NCI-H226 (cell line): ENCODE results near the gene AKR1C8.
"Not testable (repeated sequence)": the region's sequence is repeated elsewhere in the genome, so short reads cannot be mapped to it uniquely, and the experiment has no call there.

ENCODE experiments used
- DNase-seq: peaks from one replicate; pipeline ENCODE4 v3.0.0-alpha.2; 2015

AKR1C8 gene

DNA sequence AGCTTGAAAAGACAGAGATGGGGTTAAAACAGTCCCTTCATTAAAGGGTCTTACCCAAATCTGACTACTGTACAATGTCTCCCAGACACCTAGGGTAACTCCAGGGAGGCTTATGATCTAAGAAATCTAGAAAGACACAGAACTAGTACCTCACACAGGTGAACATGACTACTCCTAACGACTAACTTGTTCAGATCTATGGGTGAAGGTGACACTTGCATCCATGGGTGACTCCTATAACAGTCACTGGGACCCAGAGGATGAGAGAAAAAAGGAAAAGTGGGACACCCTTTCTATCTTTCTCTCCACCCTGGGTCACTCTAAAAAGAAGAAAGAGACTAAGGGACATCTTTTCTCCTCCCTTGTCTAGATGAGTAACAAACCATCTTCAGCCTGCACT lies 19.2 kb downstream of the AKR1C8 start:
- no peak for DNase-seq

DNA sequence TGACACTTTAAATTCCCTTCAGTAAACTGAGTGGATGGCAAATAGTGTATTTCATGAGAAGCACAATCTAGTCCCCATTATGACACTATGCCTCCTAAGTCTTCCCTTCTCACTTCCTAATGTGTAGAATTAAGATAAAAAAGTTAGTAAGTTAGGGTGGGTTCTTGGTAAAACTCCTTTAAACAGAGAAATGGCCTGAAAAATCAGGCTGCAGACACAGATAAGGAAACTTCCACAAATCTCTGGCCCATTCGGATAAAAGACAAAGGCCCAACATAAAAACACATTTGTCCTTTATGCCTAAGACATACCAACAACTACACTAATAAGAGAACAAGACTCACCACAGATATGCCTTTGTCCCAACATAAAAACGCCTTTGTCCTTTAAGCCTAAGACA lies 21.5 kb downstream of the AKR1C8 start:
- no peak for DNase-seq

DNA sequence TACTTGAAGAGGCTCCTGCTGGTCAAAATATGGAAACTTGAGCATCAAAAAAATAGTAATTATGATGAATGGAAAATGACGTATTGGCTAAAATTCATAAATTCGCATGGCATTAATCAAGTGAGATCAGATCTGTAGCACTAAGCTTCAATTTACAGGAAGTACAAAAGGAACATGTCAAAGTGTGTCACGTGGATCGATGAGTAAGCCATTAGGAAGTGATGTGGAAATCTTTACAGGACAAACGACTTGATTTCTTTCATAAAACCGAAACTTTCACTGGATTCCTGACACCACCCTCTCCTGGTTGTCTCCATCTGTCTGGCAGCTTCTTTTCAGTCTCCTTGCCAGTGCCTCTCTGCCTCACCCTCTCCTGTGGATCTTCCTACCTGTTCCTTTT lies 25.8 kb downstream of the AKR1C8 start:
- no peak for DNase-seq

DNA sequence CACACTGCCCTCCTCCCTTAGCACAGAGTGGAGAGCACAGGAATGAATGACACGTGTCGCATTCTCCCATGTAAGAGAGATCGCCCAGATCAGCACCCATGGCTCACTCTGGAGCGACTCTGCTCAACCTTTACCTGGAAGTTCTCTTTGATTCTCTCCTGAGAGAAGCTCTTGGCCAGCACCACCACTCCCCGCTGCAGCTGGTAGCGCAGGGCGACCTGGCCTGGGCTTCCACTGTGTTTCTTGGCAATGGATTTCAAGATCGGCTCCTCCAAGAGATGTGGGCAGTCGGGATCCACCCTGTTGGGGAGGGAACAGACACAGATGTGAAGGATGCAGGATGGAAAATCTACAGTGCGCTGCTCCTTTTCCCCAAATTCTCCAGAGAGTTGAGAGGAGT lies 27.4 kb downstream of the AKR1C8 start:
- no peak for DNase-seq

DNA sequence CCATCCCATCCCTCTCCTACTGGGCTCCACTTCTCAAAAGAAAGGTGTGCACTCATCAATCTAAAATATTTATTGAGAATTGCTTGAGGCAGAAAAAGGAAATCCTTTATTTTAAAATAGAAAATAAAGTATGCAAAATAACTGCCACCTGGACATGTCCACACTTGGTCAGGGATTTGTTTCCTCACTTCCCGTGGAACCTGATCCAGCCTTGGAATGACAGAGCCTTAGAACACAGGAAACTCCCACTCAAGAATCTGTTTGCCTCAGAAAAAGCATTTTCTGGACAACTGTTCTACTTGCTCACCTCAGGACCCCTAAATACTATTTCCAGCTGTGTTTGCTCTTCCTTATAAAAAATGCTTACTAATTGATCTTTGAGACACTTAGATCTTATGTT lies 29.0 kb downstream of the AKR1C8 start:
- DNase-seq: no peak

DNA sequence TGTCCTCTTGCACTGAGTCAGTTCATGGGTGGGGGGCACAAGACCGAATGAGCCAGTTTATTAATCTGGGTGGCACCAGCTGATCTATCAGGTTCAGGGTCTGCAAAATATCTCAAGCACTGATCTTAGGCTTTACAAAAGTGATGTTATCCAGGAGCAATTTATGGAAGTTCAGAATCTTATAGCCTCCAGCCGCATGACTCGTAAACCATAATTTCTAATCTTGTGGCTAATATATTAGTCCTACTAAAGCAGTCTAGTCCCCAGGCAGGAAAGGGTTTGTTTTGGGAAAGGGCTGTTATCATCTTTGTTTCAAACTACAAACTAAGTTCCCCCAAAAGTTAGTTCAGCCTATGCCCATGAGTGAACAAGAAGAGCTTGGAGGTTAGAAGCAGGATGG lies 33.9 kb downstream of the AKR1C8 start:
- no peak for DNase-seq

DNA sequence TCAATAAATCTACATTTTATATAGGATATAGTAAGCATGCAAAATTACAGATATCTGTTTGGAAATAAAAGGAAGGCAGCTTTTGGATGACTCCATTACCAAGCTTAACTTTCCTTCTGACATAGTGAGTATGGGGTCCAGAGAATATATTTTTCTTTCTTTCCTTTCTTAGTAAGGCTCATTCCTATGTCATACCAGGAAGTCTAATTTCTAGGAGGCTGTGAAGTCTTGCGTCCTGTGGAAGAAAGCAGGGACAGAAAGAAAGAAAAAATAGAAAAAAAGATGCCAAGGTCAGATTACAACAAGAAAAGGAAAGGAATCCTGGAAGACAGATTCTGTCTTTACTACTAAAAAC lies 36.3 kb downstream of the AKR1C8 start:
- no peak for DNase-seq

DNA sequence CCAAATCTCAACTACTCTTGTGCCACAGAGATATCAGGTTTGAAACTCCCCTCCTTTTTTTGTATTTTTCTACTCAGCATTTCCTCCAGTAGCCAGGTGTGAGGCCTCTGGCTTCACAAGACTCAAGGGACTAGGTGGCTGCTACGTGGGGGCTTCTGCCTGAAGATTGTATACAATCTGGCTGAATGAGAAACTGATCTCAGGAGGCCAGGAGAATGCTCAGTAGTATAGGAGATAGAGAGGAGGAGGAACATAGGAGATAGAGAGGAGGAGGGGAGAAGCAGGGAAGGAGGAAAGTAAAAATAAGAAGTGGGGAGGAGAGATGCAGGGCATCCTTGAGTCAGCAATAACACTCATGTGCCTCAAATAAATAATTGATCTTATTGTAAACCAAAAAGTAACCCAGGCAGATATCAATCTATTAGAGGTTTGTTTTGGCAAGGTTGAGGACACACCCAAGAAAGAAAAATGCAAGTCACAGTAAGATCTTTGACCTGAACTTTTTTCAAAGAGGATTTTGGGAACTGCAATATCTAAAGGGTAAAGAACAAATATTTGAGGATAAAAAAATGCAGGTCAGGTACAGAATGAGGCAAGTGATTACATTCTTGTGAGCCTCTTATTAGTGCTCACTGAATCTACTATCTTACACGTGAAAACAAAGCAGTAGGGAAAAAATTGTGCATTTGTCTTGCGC lies 36.8 kb downstream of the AKR1C8 start:
- no peak for DNase-seq

DNA sequence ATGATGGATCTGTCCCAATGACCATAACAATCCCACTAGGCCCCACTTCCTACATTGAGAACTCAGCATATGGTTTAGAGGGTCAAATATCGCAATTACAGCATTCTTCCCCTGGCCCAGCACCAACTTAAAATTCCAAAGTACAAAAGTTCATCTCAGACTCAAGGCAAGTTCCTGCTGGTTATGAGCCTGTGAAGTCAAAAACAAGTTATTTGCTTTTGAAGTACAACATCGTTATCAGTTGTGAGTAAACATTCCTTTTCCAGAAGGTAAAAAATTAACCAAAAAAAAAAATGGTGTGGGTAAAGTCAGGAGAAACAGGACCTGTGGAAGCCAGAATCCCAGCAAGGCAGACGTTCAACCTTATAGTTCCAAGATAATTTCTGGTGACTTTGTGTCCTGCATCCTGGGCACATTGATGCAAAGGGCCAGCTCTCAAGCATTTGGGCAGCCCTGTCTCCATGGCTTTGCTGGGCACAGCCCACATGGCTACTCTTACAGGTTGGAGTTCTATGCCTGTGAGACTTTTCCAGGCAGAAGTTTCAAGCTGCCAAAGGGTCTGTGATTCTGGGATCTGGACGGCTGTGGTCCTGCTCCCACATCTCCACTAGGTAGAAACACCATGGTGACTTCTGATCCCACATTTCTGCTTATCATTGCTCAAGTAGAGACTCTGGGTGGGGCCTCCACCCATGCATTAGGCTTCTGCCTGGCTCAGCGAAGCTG lies 37.5 kb downstream of the AKR1C8 start:
- no peak for DNase-seq

DNA sequence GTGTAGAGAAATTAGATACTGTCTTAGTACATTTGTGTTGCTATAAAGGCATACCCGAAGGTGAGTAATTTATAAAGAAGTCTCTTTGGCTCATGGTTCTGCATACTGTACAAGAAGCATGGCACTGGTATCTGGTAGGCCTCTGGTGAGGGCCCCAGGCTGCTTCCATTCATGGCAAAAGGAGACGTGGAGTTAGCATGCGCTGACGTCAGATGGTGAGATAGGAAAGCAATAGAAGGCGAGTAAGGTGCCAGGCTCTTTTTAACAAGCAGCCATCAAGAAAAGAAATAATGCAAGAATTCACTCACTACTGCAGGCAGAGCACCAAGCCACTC lies 38.1 kb downstream of the AKR1C8 start:
- no peak for DNase-seq

DNA sequence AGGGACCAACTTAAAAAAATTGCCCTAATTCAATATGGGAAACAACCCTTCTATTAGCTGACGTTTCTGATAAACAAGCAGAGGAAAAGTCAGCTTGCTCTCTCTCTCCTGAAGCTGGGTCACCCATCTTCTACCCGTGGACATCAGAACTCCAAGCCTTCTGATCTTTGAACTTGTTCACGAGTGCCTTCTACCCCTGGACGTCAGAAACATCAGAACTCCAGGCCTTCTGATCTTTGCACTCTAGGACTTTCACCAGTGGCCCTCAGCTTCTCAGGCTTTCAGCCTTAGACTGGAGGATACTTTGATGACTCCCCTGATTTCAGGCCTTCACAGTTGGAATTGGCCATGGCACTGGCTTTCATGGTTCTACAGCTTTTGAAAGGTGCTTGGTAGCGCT lies 41.8 kb downstream of the AKR1C8 start:
- DNase-seq: no peak

DNA sequence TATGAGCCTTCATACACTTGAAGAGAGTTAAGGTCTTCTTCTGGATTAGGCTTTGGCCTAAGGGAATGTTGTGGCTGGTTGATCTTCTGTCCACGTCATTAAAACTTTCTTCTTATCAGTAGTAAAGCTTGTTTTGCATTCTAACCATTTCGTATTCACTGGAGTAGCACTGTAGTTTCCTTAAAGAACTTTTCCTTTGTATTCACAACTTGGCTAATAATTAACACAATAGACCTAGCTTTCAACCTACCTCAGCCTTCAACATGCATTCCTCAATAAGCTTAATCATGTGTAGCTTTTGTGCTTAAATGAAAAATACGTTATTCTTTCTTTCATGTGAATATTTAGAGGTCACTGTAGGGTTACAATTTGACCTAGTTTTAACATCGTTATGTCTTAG lies 42.8 kb downstream of the AKR1C8 start:
- no peak for DNase-seq

DNA sequence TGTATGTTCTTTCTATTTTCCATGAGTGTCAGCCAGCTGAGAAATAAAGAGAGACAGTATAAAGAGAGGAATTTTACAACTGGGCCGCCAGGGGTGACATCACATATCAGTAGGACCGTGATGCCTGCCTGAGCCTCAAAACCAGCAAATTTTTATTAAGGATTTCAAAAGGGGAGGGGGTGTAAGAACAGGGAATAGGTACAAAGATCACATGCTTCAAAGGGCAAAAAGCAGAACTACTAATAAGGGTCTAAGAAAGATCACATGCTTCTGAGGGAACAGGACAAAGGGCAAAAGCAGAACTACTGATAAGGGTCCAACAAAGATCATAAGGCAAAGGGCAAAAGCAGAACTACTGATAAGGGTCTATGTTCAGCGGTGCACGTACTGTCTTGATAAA lies 47.3 kb downstream of the AKR1C8 start:
- not testable (repeated sequence) for DNase-seq

DNA sequence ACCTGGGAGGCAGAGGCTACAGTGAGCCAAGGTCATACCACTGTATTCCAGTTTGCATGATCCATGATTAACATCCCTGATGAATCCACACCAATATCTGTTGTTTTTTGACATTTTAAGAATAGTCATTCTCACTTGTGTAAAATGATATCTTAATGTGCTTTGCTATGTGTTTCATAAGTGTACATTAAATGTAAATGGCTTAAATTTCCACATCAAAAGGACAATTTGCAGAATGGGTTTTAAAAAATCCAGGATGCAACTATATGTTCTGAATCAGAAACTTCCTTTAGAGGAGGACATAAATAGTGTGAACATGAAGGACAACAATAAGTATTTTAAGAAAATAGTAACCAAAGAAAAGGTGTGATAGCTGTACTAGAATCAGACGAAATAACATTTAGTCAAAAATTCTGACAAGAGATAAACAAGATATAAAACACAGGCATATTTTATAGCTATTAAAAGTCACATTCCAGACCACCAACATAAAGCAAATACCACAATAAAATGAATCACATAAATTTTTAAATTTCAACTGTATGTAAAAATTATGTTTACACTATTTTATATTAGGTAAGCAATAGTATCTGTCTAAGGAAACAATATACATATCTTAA lies 48.4 kb downstream of the AKR1C8 start:
- DNase-seq: no peak

DNA sequence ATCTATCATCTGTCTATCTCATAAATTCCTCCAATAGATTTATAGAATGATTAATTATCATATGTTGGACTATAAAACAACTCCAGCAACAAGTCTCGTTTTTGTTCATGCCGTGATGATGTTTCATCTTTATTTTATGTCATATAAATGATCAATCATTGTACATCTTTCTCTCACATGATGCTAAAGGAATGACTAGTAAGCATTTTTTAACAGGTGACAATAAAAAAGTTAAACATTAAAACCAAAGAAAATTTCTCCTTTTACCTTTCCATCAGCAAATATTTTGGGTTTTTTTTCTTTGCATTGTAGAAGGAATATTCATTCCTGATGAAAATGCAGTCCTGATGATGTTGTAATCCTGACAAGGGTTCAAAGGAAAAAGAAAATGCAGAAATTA lies 49.4 kb downstream of the AKR1C8 start:
- DNase-seq: no peak

DNA sequence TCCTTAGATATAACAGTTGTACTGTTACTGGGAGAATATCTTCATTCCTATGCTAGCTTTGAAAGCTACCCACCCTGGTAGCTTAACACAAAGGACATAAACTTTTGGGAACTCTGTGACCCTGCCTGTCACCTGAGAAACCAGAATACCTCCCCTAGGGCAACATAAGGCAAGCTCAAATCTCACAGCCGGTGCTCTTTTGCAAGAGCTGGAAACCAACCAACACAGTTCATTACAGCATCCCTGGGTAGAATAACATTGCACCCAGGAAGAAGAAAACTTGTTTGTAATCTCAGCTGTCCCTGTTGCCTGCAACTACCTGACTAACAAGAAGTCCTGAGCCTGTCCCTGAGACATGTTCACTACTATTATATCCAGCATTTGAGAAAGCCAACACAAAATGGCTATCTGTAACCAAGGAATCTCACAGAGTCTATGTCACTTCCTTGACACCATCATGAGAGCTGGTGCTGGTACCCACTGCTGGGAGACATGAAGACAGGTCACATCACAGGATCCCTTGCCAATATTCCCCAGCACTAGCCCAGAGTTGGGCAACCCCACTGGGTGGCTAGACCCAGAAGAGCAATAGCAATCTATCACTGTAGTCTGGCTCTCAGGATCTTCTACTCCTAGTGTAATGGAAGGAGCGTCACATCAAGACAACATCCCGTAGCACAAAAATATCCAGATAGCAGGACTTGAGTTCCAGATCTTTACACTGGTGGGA lies 59.5 kb downstream of the AKR1C8 start:
- no peak for DNase-seq

DNA sequence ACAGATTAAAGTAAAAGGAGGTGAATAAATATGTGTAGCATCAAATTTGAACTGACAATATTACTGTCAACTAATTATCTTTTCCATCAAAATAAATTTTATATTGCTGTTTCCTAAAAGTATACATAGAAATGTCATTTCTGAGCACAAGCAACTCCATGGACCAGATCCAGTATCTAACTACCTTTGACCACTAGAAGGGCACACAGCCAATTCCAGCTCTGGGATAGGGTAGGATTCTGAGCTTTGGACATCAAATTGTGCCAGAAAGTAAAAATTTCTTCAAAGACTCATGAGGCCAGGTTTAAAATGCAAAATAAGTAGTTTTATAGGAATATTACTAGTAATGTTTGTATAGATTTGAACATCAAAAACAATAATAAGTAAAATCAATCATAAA lies 61.1 kb downstream of the AKR1C8 start:
- DNase-seq: no peak

DNA sequence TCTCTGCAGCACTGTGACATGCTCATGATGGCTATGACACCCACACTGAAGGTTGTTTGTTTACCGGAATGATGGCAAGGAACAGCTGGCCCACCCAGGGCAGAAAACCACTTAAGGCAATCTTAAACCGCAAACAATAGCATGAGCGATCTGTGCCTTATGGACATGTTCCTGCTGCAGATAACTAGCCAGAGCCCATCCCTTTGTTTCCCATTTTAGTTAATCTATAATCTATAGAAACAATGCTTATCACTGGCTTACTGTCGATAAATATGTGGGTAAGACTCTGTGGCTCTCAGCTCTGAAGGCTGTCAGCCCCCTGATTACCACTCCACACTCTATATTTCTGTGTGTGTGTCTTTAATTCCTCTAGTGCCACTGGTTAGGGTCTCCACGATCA lies 65.0 kb downstream of the AKR1C8 start:
- DNase-seq: not testable (repeated sequence)

DNA sequence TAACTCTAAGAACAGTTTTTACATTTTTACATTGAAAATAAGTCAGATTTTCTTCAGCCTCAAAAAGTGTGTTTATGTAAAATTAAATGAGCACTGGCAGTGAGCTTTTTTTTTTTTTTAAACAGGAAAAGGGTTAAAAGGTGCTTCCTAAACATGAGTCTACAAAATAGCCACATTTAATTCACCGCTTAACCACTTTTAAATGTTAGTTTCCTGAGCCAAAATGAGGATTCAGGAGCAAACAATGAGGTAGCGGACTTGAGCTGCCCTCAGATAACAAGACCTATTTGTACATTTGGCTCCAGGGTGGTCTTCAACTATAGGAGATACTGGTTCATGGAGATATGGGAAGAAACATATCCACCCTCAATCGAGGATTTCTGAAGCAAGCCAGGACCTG lies 67.9 kb downstream of the AKR1C8 start:
- DNase-seq: no peak

DNA sequence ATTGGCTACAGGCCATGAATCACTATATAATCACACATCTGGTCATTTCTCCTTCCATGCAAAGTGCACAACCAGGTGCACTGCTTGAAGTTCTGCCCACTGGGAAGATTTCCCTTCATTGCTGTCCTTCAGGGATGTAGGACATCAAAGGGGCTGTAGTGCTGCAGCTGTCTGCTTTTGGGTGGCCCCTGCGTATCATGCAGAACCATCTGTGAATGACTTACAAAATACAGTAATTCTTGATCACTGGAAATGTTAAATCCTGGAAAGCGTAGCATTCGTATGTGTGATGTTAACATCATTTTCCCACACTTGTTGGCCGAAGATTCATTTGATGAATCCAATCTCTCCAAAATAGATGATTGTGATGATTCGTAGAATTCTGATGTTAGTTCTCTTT lies 68.3 kb downstream of the AKR1C8 start:
- DNase-seq: no peak

DNA sequence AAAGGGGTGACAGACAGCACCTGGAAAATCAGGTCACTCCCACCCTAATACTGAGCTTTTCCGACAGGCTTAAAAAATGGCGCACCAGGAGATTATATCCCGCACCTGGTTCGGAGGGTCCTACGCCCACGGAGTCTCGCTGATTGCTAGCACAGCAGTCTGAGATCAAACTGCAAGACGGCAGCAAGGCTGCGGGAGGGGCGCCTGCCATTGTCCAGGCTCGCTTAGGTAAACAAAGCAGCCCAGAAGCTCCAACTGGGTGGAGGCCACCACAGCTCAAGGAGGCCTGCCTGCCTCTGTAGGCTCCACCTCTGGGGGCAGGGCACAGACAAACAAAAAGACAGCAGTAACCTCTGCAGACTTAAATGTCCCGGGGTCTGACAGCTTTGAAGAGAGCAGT lies 75.1 kb downstream of the AKR1C8 start:
- not testable (repeated sequence) for DNase-seq

DNA sequence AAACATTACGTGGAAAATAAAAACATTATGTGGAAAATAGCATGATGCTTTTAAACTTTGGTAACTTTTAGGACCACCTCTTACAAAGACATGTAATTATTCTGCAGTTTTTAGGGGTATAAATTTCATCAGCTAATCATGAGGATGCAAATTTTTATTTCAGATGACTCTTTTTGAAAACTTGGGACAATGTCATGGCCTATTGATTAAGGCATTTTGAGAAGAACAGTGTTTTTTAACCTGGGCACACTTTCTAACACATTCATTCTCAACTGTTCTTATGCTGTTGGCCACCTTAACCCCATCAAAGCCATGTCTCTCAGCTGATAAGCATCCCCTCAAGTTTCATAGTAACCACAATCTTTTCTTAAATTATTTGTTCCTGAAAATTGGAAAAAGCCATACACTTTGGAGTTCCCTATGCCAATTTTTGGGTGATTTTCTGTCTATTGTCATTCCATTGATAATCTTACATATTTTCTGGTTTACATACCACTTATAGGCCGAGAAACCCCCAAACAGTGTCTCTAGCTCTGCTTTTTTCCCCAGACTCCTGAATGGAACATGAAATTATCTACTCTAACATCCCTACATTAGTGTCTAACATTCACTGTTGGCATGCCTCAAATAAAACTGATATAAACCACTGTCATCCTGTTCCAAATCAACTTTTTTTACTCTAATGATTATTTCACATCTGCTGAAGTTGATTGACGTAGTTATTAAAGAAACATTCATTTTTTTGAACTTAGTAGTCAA lies 76.1 kb downstream of the AKR1C8 start:
- DNase-seq: no peak

DNA sequence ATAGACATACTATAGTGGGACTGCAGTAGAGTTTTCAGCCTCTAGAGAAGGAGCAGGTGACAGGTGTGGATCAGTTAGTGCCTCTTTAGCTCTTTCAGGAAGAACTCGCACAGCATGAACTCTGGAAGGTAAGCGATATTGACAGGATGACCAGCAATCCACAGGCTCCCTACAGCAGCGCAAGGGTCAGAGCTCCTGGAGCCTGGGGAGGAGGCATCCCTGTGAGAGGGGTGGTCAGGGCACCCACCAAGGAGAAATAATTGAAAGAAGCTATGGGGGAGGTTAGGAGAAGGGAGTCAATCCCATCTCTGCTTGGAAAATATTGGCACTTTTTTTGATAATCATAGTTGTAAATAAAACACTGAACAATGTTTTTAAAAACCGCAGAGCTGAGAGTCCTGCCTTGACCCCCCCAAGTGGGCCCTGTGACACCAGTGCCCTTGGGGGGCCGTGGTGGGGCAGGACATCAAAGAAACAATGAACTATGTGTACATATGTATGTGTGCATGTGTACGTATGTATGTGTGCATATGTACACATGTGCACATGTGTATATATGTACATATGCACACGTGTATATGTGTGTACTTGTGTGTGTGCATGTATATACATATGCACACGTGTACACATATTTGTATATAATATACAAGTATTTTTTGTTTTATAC lies 77.0 kb downstream of the AKR1C8 start:
- no peak for DNase-seq
